GM12878 (cell line): ENCODE data around the gene MEN1. TPM values are rescaled to one million over a fixed set of nuclear protein-coding genes. Genes with fewer than 3 reads are reported as not detected.

Experiments
- ATAC-seq: fragments of 200-7000 bp; cut with Tn5 transposase; 3 replicates; pipeline ENCODE4 v1.9.1; 2020; ENCODE audit warnings: mild to moderate bottlenecking, moderate library complexity
- BruUV-seq: library from RNA; stranded (reverse); fragments of 400-500 nt; replicated peaks from 2 replicates; lab custom pipeline; 2021; lab: Mats Ljungman, UMichigan
- CTCF ChIA-PET: fragments of 300-600 bp; sonication (Branson Sonifier 250); formaldehyde crosslinking; extraction: SDS; loops from one replicate; lab custom pipeline; 2021; ENCODE audit warnings: inconsistent platforms; lab: Yijun Ruan, JAX
- POLR2A ChIA-PET: fragments of 350-600 bp; formaldehyde crosslinking; extraction: SDS; loops from one replicate; lab custom pipeline; 2021; ENCODE audit warnings: inconsistent platforms; lab: Charles Lee
- RAD21 ChIA-PET: fragments of 300-600 bp; sonication (Branson Sonifier 250); formaldehyde crosslinking; loops from one replicate; lab custom pipeline; 2023; ENCODE audit warnings: antibody characterized with exemption; ENCODE audit not compliant: unreplicated experiment; lab: Charles Lee
- SMC1A ChIA-PET: fragments of 300-600 bp; sonication (Branson Sonifier 250); formaldehyde crosslinking; loops from one replicate; lab custom pipeline; 2023; ENCODE audit not compliant: unreplicated experiment, uncharacterized antibody; lab: Charles Lee
- DNase-seq: peaks from one replicate; pipeline ENCODE4 v3.0.0-alpha.2; 2011; ENCODE audit warnings: low read depth, low spot score
- FAIRE-seq: peaks from 3 replicates; lab custom pipeline; 2011; peaks lifted over from hg19 to GRCh38; lab: Jason Lieb, UNC
- H2AFZ ChIP-seq: 2 replicates; pipeline ENCODE4 v1.6.0; 2011; ENCODE audit warnings: low read depth, low read length, control low read depth; ENCODE audit not compliant: control insufficient read depth
- H3K27ac ChIP-seq: 2 replicates; pipeline ENCODE4 v1.5.1; 2011; ENCODE audit warnings: control low read depth; ENCODE audit not compliant: control insufficient read depth, insufficient read depth
- H3K27me3 ChIP-seq, 2 experiments: replicated peaks in 1 of 2; 2 replicates each; pipeline versions ENCODE4 v1.6.0 to v1.6.1; 2011; ENCODE audit warnings: low read length in 1 of 2; ENCODE audit not compliant: control insufficient read depth in 2 of 2, insufficient read depth in 2 of 2
- H3K36me3 ChIP-seq, 2 experiments: 2 replicates each; pipeline ENCODE4 v1.5.1; 2011; ENCODE audit warnings: low read length in 1 of 2; ENCODE audit not compliant: control insufficient read depth in 2 of 2, insufficient read depth in 2 of 2
- H3K4me1 ChIP-seq: 2 replicates; pipeline ENCODE4 v1.6.1; 2011; ENCODE audit warnings: mild to moderate bottlenecking, low read length, moderate library complexity, mixed read lengths; ENCODE audit not compliant: control insufficient read depth, insufficient read depth
- H3K4me2 ChIP-seq: 2 replicates; pipeline ENCODE4 v1.6.0; 2011; ENCODE audit warnings: control low read depth; ENCODE audit not compliant: control insufficient read depth, insufficient read depth
- H3K4me3 ChIP-seq: fragments of 200-600 bp; sonication (generic); 2 replicates; pipeline ENCODE4 v1.5.1; 2016
- H3K79me2 ChIP-seq: 2 replicates; pipeline ENCODE4 v1.6.0; 2011; ENCODE audit warnings: low read length; ENCODE audit not compliant: control insufficient read depth, insufficient read depth
- H3K9ac ChIP-seq: 2 replicates; pipeline ENCODE4 v1.8.0; 2011; ENCODE audit warnings: low read length, control low read depth, mixed read lengths; ENCODE audit not compliant: control insufficient read depth, insufficient read depth
- H3K9me3 ChIP-seq: replicated peaks from 3 replicates; pipeline ENCODE4 v1.5.1; 2011; ENCODE audit warnings: mild to moderate bottlenecking, low read length; ENCODE audit not compliant: control insufficient read depth, insufficient read depth
- H4K20me1 ChIP-seq: 2 replicates; pipeline ENCODE4 v1.6.0; 2011; ENCODE audit not compliant: control insufficient read depth, insufficient read depth
- BACH1 ChIP-seq: fragments of 450-650 bp; IDR thresholded peaks from 2 replicates; pipeline ENCODE4 v1.6.1; 2017; ENCODE audit warnings: mild to moderate bottlenecking, borderline replicate concordance
- CBX5 ChIP-seq: sonication (generic); IDR thresholded peaks from 2 replicates; pipeline ENCODE4 v1.6.1; 2016; ENCODE audit warnings: low read depth, moderate library complexity, mild to moderate bottlenecking, inconsistent platforms
- CEBPB ChIP-seq, 2 experiments: fragments of 150-350 bp in 1 of 2; IDR thresholded peaks; 2 replicates each; pipeline ENCODE4 v1.6.1; 2012 to 2014; ENCODE audit warnings: low read depth in 2 of 2, low read length in 2 of 2, borderline replicate concordance in 1 of 2, inconsistent platforms in 1 of 2
- PAX8 ChIP-seq: fragments of 450-650 bp; IDR thresholded peaks from 2 replicates; pipeline ENCODE4 v1.6.1; 2017; ENCODE audit warnings: mild to moderate bottlenecking, moderate library complexity
- PBX3 ChIP-seq: IDR thresholded peaks from 2 replicates; pipeline ENCODE4 v1.6.1; 2011; ENCODE audit warnings: mild to moderate bottlenecking, low read depth, low read length, moderate library complexity; ENCODE audit not compliant: insufficient replicate concordance
- RELB ChIP-seq: fragments of 450-650 bp; IDR thresholded peaks from 2 replicates; pipeline ENCODE4 v1.6.1; 2017; ENCODE audit warnings: low read depth, mild to moderate bottlenecking, moderate library complexity
- SP1 ChIP-seq: IDR thresholded peaks from one replicate; pipeline ENCODE4 v1.6.1; 2011; ENCODE audit warnings: low read depth, low read length
- SRF ChIP-seq, 2 experiments: IDR thresholded peaks; 2 replicates each; pipeline ENCODE4 v1.6.1; 2011; ENCODE audit warnings: low read depth in 2 of 2, low read length in 2 of 2, mild to moderate bottlenecking in 1 of 2, moderate library complexity in 1 of 2
- ZNF207 ChIP-seq: fragments of 450-650 bp; IDR thresholded peaks from 2 replicates; pipeline ENCODE4 v1.6.1; 2014; ENCODE audit warnings: antibody characterized with exemption, mild to moderate bottlenecking, borderline replicate concordance
- ZNF622 ChIP-seq: fragments of 450-650 bp; IDR thresholded peaks from 2 replicates; pipeline ENCODE4 v1.6.1; 2017; ENCODE audit warnings: mild to moderate bottlenecking, inconsistent platforms
- WGBS: methylation state at CpG from one replicate; pipeline ENCODE4 v1.1.6; 2016; ENCODE audit warnings: low lambda C conversion rate; ENCODE audit not compliant: insufficient replicate concordance, insufficient coverage; ENCODE audit errors: missing lambda C conversion rate; 5-methylcytosine and 5-hydroxymethylcytosine counted together
- in situ Hi-C: fragments of 300-500 bp; cut with MboI; formaldehyde crosslinking; loops from 9 replicates; pipeline ENCODE4 v1.14.3; 2018; ENCODE audit warnings: mixed read lengths
- intact Hi-C: fragments of 100-400 bp; cut with micrococcal nuclease; formaldehyde crosslinking; loops from one replicate; pipeline ENCODE4 v1.14.2; 2022; ENCODE audit not compliant: unreplicated experiment
- polyA plus RNA-seq, 11 experiments: library from polyadenylated mRNA; depleted of rRNA in 4 of 11; unstranded in 6 of 11; stranded (reverse) in 5 of 11; fragments of >200 nt; fragmentation: Nextera tagmentation in 4 of 11; fragmentation: Illumina TruSeq in 1 of 11; extraction: Ambion mirVana in 4 of 11; extraction: Trizol in 1 of 11; gene quantifications; 1 replicate in 1 of 11; 2 replicates in 10 of 11; pipeline versions ENCODE4 v1.2.1 to v1.2.3, GENCODE V29; 2011 to 2016; ENCODE audit warnings: inconsistent platforms in 2 of 11, missing spikeins in 2 of 11, low read depth in 1 of 11
- total RNA-seq, 4 experiments: library from RNA; depleted of rRNA in 3 of 4; stranded (reverse); fragments of >200 nt in 3 of 4; fragmentation: Illumina TruSeq in 1 of 4; extraction: Trizol in 1 of 4; gene quantifications; 2 replicates each; pipeline versions ENCODE4 v1.2.1 to v1.2.3, GENCODE V29; 2013 to 2021
- TF ChIP-seq, protein P1 (sequence below): IDR thresholded peaks from 2 replicates; pipeline ENCODE4 v1.6.1; 2011; ENCODE audit warnings: borderline replicate concordance, low read depth, mild to moderate bottlenecking, moderate library complexity, low read length; ENCODE audit not compliant: insufficient read depth, poor library complexity, severe bottlenecking
- TF ChIP-seq, protein P2 (sequence below): fragments of 450-650 bp; formaldehyde crosslinking; IDR thresholded peaks from 2 replicates; pipeline ENCODE4 v1.4.0; 2020; ENCODE audit warnings: mild to moderate bottlenecking, moderate library complexity

The MEN1 gene
- total and polyA plus RNA-seq, 10 of the 15 experiments (the other 5 are each of a cell fraction or from before 2014, with no cell fraction given): 2.5 to 39.7 (median 20.7) TPM

DNA sequence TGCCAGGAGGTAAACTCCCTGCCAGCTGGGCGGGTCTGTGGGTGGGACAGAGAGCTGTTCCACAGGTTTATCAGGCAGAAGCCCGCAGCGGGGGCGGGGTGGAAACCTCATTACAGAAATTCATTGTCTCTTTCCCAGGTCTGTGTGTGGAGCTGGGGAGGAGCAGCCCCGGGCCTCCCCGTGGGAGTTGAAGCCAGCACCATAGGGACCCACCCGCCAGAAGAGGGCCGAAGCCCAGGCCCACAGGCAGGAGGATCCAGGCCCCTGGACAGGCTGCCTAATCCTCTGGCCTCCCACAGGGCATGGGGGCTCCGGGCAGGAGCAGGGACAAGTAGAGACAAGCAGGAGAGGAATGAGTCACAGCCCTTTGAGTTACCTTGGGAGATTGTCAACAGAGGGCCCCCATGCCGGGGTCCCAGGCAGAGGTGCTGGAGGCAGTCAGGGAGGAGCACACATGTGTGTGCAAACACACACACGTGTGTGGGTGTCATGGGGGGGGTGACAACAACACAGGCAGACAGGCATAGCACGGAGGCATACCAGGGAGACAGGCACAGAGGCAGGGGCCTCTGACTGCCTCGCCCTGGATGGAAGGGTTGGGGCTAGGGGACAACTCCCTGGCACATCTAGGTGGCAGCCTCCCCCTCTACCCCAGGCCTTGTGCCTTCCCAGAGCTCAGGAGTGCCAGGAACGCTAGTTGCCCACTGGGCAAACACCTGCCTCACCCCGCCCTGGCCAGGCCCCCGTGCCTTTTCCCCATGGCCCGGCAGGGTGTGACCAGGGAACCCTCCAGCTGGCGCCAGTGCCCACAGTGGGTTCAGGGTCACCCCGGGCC lies 32.7 kb upstream of the MEN1 start:
- Histone ChIP-seq H3K27me3 (no peaks in the 10 kb centered on the region), H3K9ac (no peak overlapping the region), H3K27ac (no peak overlapping the region), H3K79me2 (no peaks in the 10 kb centered on the region), H4K20me1 (no peaks in the 10 kb centered on the region), H3K4me3 (no peak overlapping the region), H3K4me1 (peaks cover 16% of the 10 kb centered on the region), H3K4me2 (no peak overlapping the region), H3K9me3 (no peaks in the 10 kb centered on the region), H2AFZ (no peak overlapping the region), H3K36me3 (no peaks in the 10 kb centered on the region)
- WGBS: 60% methylated on average over 19 of the region's 19 CpGs
- SMC1A ChIA-PET: interaction anchor here (0.6 to 1.5 kb wide), 3 partner anchors 36 to 486 kb away, joined by 3 to 5 read pairs (median 3); no protein-coding TSS in a partner anchor
- FAIRE-seq: no peak
- TF ChIP-seq, protein P1, sequence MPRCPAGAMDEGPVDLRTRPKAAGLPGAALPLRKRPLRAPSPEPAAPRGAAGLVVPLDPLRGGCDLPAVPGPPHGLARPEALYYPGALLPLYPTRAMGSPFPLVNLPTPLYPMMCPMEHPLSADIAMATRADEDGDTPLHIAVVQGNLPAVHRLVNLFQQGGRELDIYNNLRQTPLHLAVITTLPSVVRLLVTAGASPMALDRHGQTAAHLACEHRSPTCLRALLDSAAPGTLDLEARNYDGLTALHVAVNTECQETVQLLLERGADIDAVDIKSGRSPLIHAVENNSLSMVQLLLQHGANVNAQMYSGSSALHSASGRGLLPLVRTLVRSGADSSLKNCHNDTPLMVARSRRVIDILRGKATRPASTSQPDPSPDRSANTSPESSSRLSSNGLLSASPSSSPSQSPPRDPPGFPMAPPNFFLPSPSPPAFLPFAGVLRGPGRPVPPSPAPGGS: no peak
- TF ChIP-seq CBX5 (no peak), CEBPB (IDR thresholded peaks at IDR 0.05; ENCODE audit: borderline replicate concordance in 1 of 2, low read depth in 2 of 2, low read length in 2 of 2) (no peak), PBX3 (no peak), BACH1 (no peak), SP1 (no peak), ZNF207 (no peak), RELB (no peak), ZNF622 (no peak), PAX8 (no peak), SRF (IDR thresholded peaks at IDR 0.05; ENCODE audit: low read depth in 2 of 2, low read length in 2 of 2) (no peak)
- TF ChIP-seq, protein P2, sequence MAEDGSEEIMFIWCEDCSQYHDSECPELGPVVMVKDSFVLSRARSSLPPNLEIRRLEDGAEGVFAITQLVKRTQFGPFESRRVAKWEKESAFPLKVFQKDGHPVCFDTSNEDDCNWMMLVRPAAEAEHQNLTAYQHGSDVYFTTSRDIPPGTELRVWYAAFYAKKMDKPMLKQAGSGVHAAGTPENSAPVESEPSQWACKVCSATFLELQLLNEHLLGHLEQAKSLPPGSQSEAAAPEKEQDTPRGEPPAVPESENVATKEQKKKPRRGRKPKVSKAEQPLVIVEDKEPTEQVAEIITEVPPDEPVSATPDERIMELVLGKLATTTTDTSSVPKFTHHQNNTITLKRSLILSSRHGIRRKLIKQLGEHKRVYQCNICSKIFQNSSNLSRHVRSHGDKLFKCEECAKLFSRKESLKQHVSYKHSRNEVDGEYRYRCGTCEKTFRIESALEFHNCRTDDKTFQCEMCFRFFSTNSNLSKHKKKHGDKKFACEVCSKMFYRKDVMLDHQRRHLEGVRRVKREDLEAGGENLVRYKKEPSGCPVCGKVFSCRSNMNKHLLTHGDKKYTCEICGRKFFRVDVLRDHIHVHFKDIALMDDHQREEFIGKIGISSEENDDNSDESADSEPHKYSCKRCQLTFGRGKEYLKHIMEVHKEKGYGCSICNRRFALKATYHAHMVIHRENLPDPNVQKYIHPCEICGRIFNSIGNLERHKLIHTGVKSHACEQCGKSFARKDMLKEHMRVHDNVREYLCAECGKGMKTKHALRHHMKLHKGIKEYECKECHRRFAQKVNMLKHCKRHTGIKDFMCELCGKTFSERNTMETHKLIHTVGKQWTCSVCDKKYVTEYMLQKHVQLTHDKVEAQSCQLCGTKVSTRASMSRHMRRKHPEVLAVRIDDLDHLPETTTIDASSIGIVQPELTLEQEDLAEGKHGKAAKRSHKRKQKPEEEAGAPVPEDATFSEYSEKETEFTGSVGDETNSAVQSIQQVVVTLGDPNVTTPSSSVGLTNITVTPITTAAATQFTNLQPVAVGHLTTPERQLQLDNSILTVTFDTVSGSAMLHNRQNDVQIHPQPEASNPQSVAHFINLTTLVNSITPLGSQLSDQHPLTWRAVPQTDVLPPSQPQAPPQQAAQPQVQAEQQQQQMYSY (CRISPR knock-in tag): no peak
- CTCF ChIA-PET: interaction anchor here (0.7 to 28.8 kb wide), 5 partner anchors 20 to 154 kb away, joined by 3 to 1208 read pairs (median 3); partner anchors contain the start of gene EHD1
- DNase-seq: no peak
- BruUV-seq: no TSS peak
- in situ Hi-C loops: no loop called here
- no peak for ATAC-seq
- POLR2A ChIA-PET: interaction anchor here (1.4 kb wide), 1 partner anchor 57 kb away, joined by 3 read pairs; no protein-coding TSS in a partner anchor
- intact Hi-C loops: loop anchor here (10.0 kb wide), 1 partner anchor 412 kb away; no protein-coding TSS in a partner anchor
- RAD21 ChIA-PET: interaction anchor here (12.9 kb wide), 1 partner anchor 21 kb away, joined by 316 read pairs; no protein-coding TSS in a partner anchor
